ENCODE data around the gene HLA-DQB2. TPM values are rescaled to one million over a fixed set of nuclear protein-coding genes. Genes with fewer than 3 reads are reported as not detected.

The HLA-DQB2 gene
- total RNA-seq (2022; extraction: Qiagen RNA extraction), result not detected in 5 replicates

DNA sequence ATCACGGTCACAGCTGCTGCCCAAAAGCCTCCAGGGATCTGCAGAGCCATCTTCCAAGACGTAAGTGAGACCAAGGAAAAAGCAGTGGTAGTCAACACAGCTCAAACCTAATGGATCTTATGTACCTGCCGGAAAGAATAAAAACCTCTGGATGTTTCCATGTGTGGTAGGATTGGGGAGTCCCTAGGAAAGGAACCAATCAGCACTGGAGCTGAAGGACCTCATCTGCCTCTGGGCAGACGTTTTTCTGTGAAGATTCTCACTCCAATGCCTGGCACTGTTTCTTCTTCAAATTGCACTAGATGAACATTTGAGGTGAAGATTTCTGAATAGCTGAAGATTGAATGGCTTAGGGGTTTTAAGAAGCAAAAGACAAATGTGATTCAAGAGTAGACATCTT lies at the start of gene HLA-DQB2:
Gene HLA-DQB2 (minus strand): TSS at position 112 of the 400 bp plus-strand sequence. CDS start 62 bp downstream, at position 50.

DNA sequence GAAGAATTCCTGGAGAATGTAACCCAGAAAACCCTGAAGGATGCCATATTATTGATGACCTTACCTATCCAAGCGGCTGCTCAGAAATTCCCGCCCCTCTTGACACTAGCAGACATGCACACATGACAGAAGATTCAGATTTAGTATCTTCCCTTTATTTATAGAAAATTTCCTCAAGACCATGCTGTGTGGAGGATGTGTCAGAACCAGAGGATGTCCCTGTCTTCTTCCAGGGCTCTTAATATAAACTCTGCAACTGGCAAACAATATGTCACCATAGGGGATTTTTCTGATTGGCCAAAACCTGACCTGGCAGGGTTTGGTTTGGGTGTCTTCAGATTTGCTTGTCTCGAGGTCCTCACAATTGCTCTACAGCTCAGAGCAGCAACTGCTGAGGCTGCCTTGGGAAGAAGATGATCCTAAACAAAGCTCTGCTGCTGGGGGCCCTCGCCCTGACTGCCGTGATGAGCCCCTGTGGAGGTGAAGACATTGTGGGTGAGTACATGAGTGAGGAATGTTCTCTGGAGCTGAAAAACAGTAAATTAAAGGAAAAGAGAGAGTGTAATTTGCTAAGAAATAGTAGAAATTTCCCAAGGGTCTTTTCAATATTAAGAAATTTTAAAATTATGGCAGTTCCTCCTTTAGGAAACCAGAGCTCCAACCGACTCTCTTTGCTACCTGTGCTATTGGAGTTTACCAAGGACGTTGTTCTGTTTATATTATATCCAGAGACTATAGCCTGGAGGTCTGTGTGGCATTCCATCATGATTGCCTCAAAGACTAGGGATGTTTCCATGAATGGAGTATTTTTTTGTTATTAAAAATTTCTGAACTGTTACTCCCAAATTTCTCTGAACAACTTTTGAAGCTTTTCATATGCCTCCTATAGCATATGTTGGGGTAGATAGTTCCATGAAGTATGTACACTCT lies 22.0 kb downstream of the HLA-DQB2 start, which contains the start of gene HLA-DQA2:
Gene HLA-DQA2 (plus strand): TSS at position 361 of the 930 bp plus-strand sequence. CDS start 53 bp downstream, at position 414.

Other genes starting within 250 kb of the HLA-DQB2 start
- gene HLA-DRB5, start 233.2 kb downstream of the HLA-DQB2 start, total RNA-seq (2022; extraction: Qiagen RNA extraction), result not detected in 5 replicates
- 0.09 TPM in 1 of 5 replicates, not detected in the others for gene HLA-DRB1, start 173.7 kb downstream of the HLA-DQB2 start, total RNA-seq (2022; extraction: Qiagen RNA extraction)
- gene HLA-DQA1, start 126.1 kb downstream of the HLA-DQB2 start, total RNA-seq (2022; extraction: Qiagen RNA extraction), result not detected in 5 replicates
- not detected in 5 replicates for gene HLA-DQB1, start 96.9 kb downstream of the HLA-DQB2 start, total RNA-seq (2022; extraction: Qiagen RNA extraction)
- gene HLA-DQA2, start 22.1 kb downstream of the HLA-DQB2 start, total RNA-seq (2022; extraction: Qiagen RNA extraction), result not detected in 5 replicates
- 0.08 to 0.21 TPM (median 0.09 TPM) in 3 of 5 replicates, not detected in the others for gene HLA-DOB, start 53.5 kb upstream of the HLA-DQB2 start, total RNA-seq (2022; extraction: Qiagen RNA extraction)
- gene TAP2, start 75.2 kb upstream of the HLA-DQB2 start, total RNA-seq (2022; extraction: Qiagen RNA extraction), result 16.4 to 22.6 TPM (median 18.9 TPM) in 5 replicates
- 16.6 to 22.5 TPM (median 18.3 TPM) in 5 replicates for gene PSMB8, start 80.5 kb upstream of the HLA-DQB2 start, total RNA-seq (2022; extraction: Qiagen RNA extraction)
- 33.3 to 38.0 TPM (median 35.1 TPM) in 5 replicates for gene TAP1, start 90.2 kb upstream of the HLA-DQB2 start, total RNA-seq (2022; extraction: Qiagen RNA extraction)
- gene PSMB9, start 90.7 kb upstream of the HLA-DQB2 start, total RNA-seq (2022; extraction: Qiagen RNA extraction), result 15.3 to 22.0 TPM (median 17.4 TPM) in 5 replicates
- gene HLA-DMB, start 177.5 kb upstream of the HLA-DQB2 start, total RNA-seq (2022; extraction: Qiagen RNA extraction), result 1.4 to 1.9 TPM (median 1.7 TPM) in 5 replicates
- gene HLA-DMA, start 189.6 kb upstream of the HLA-DQB2 start, total RNA-seq (2022; extraction: Qiagen RNA extraction), result 2.5 to 3.9 TPM (median 3.3 TPM) in 5 replicates
- 105 to 148 TPM (median 138 TPM) in 5 replicates for gene BRD2, start 205.1 kb upstream of the HLA-DQB2 start, total RNA-seq (2022; extraction: Qiagen RNA extraction)
- gene HLA-DOA, start 246.1 kb upstream of the HLA-DQB2 start, total RNA-seq (2022; extraction: Qiagen RNA extraction), result 0.09 TPM in 1 of 5 replicates, not detected in the others

All from A549 treated with dexamethasone at 1 μM for 4 hours (cell line).